Cerebellar cortex (tissue), 1 donor: ENCODE data around the gene HYAL4.
"Not testable (repeated sequence)": the region's sequence is repeated elsewhere in the genome, so short reads cannot be mapped to it uniquely, and the experiment has no call there.

Source experiments
- DNase-seq: peaks from one replicate; pipeline ENCODE4 v3.0.0-alpha.2; 2015; ENCODE audit warnings: low spot score

The HYAL4 gene

GRCh38 chr7:123844712-123845219 is at the start of gene HYAL4:
HYAL4 (plus strand) TSS chr7:123845169; CDS start chr7:123868274, 23,105 bp downstream.
- DNase-seq, result no peak

- no peak for DNase-seq
Observed at GRCh38 chr7:123795917-123796316, 49.1 kb upstream of the HYAL4 start.

- no peak for DNase-seq
Observed at GRCh38 chr7:123796568-123796967, 48.4 kb upstream of the HYAL4 start.

GRCh38 chr7:123797673-123798531 is 47.1 kb upstream of the HYAL4 start:
- DNase-seq, result peak; percentile 29

GRCh38 chr7:123798532-123799188 is 46.3 kb upstream of the HYAL4 start:
- no peak for DNase-seq

GRCh38 chr7:123802249-123802648 is 42.7 kb upstream of the HYAL4 start:
- no peak for DNase-seq

- no peak for DNase-seq
Observed at GRCh38 chr7:123805287-123805686, 39.7 kb upstream of the HYAL4 start.

GRCh38 chr7:123809471-123809870 is 35.5 kb upstream of the HYAL4 start:
- no peak for DNase-seq

- no peak for DNase-seq
Observed at GRCh38 chr7:123811056-123811455, 33.9 kb upstream of the HYAL4 start.

- DNase-seq, result no peak
Observed at GRCh38 chr7:123816916-123817315, 28.1 kb upstream of the HYAL4 start.

- DNase-seq, result no peak
Observed at GRCh38 chr7:123819001-123819400, 26.0 kb upstream of the HYAL4 start.

- not testable (repeated sequence) for DNase-seq
Observed at GRCh38 chr7:123819795-123820194, 25.2 kb upstream of the HYAL4 start.

GRCh38 chr7:123820864-123821263 is 24.1 kb upstream of the HYAL4 start:
- no peak for DNase-seq

GRCh38 chr7:123821320-123821719 is 23.6 kb upstream of the HYAL4 start:
- DNase-seq, result no peak

- no peak for DNase-seq
Observed at GRCh38 chr7:123823898-123824753, 20.8 kb upstream of the HYAL4 start.

- no peak for DNase-seq
Observed at GRCh38 chr7:123824754-123825067, 20.3 kb upstream of the HYAL4 start.

GRCh38 chr7:123828805-123829204 is 16.2 kb upstream of the HYAL4 start:
- DNase-seq, result no peak

- DNase-seq, result no peak
Observed at GRCh38 chr7:123836656-123837055, 8.3 kb upstream of the HYAL4 start.

GRCh38 chr7:123839106-123839505 is 5.9 kb upstream of the HYAL4 start:
- DNase-seq, result not testable (repeated sequence)

- DNase-seq, result not testable (repeated sequence)
Observed at GRCh38 chr7:123844142-123844541, 827 bp upstream of the HYAL4 start.

GRCh38 chr7:123845823-123846216 is 851 bp downstream of the HYAL4 start:
- DNase-seq, result no peak

GRCh38 chr7:123846217-123846891 is 1.4 kb downstream of the HYAL4 start:
- DNase-seq, result no peak
